K562 (cell line): ENCODE data around the gene TMCC1. TPM values are rescaled to one million over a fixed set of nuclear protein-coding genes. Genes with fewer than 3 reads are reported as not detected.
A peak's percentile ranks its signal among the peaks of the same experiment; 100 is the strongest.

ENCODE experiments used
- BRD4 ChIP-seq: fragments of 200-600 bp; sonication (generic); IDR thresholded peaks from 2 replicates; pipeline ENCODE4 v1.6.1; 2017; ENCODE audit warnings: inconsistent platforms
- ETV1 ChIP-seq: fragments of 450-650 bp; conservative IDR thresholded peaks from 2 replicates; pipeline ENCODE4 v1.6.1; 2016; ENCODE audit warnings: missing genetic modification characterization, control low read depth, low read depth, missing compliant biosample characterization
- FOXK2 ChIP-seq, 2 experiments: fragments of 450-650 bp; IDR thresholded peaks in 1 of 2; conservative IDR thresholded peaks in 1 of 2; 2 replicates each; pipeline ENCODE4 v1.6.1; 2016; ENCODE audit warnings: low read depth in 2 of 2, mild to moderate bottlenecking in 1 of 2
- GTF3C2 ChIP-seq: IDR thresholded peaks from 3 replicates; pipeline ENCODE4 v1.6.1; 2011; ENCODE audit warnings: borderline replicate concordance, mild to moderate bottlenecking, moderate library complexity; ENCODE audit not compliant: insufficient read length; ENCODE audit errors: extremely low read depth
- KAT7 ChIP-seq: sonication (generic); formaldehyde crosslinking; IDR thresholded peaks from 2 replicates; pipeline ENCODE4 v1.8.0; 2022; ENCODE audit warnings: missing genetic modification reagents, mild to moderate bottlenecking, borderline replicate concordance
- MNT ChIP-seq, 2 experiments: fragments of 450-650 bp; conservative IDR thresholded peaks; 2 replicates each; pipeline ENCODE4 v1.6.1; 2017; ENCODE audit warnings: mild to moderate bottlenecking in 2 of 2, moderate library complexity in 2 of 2
- MXI1 ChIP-seq: IDR thresholded peaks from 2 replicates; pipeline ENCODE4 v1.6.1; 2011; ENCODE audit warnings: low read depth, mild to moderate bottlenecking, improper control_type of control experiment, low read length
- RAD51 ChIP-seq: fragments of 450-650 bp; IDR thresholded peaks from 2 replicates; pipeline ENCODE4 v1.7.1; 2016; ENCODE audit warnings: low read depth, mild to moderate bottlenecking, borderline replicate concordance
- SOX6 ChIP-seq: fragments of 450-650 bp; IDR thresholded peaks from 2 replicates; pipeline ENCODE4 v1.6.1; 2014; ENCODE audit warnings: mild to moderate bottlenecking
- STAT5A ChIP-seq: IDR thresholded peaks from 2 replicates; pipeline ENCODE4 v1.6.1; 2012; ENCODE audit warnings: low read length, inconsistent platforms, borderline replicate concordance
- TSHZ1 ChIP-seq: fragments of 250-450 bp; sonication (Bioruptor Pico); IDR thresholded peaks from 2 replicates; pipeline ENCODE4 v1.4.0; 2020; ENCODE audit warnings: mild to moderate bottlenecking, moderate library complexity
- YY1 ChIP-seq, 3 experiments: IDR thresholded peaks; 2 replicates each; pipeline ENCODE4 v1.6.1; 2011; ENCODE audit warnings: low read length in 2 of 3, mild to moderate bottlenecking in 2 of 3, moderate library complexity in 2 of 3, borderline replicate concordance in 1 of 3, control low read depth in 1 of 3, low read depth in 1 of 3; ENCODE audit not compliant: insufficient read depth in 3 of 3, insufficient replicate concordance in 2 of 3, control insufficient read depth in 1 of 3, insufficient read length in 1 of 3; ENCODE audit errors: extremely low read depth in 1 of 3
- polyA plus RNA-seq, 8 experiments: library from polyadenylated mRNA; depleted of rRNA in 4 of 8; stranded (reverse) in 5 of 8; unstranded in 3 of 8; fragments of >200 nt; fragmentation: Nextera tagmentation in 2 of 8; fragmentation: Illumina TruSeq in 1 of 8; extraction: Ambion mirVana in 2 of 8; extraction: Trizol in 1 of 8; gene quantifications; 2 replicates each; pipeline versions ENCODE4 v1.2.1 to v1.2.3, GENCODE V29; 2011 to 2014; ENCODE audit warnings: inconsistent platforms in 1 of 8, missing spikeins in 1 of 8
- total RNA-seq, 7 experiments: library from RNA; depleted of rRNA in 6 of 7; stranded (reverse); fragments of >200 nt in 6 of 7; fragmentation: Illumina TruSeq in 2 of 7; extraction: Trizol in 2 of 7; gene quantifications; 2 replicates each; pipeline versions ENCODE4 v1.2.1 to v1.2.3, GENCODE V29; 2011 to 2021; ENCODE audit warnings: low replicate concordance in 1 of 7

TMCC1 gene
- total and polyA plus RNA-seq, 9 of the 15 experiments (the other 6 are each of a cell fraction or from before 2014, with no cell fraction given): 0.89 to 8.7 (median 4.0) TPM

GRCh38 chr3:129699199-129699598 is 194.3 kb downstream of the TMCC1 start (continued):
- TF ChIP-seq TSHZ1 (CRISPR knock-in tag): no peak
- peak; percentile 98 for TF ChIP-seq STAT5A
- TF ChIP-seq BRD4: no peak
- 0 out of 2 replicates have a peak, but pooled peaks have one; percentile 23 for TF ChIP-seq ETV1 (tag)
- no peak for TF ChIP-seq GTF3C2
- peak in 1 of 3 experiments; percentile 23 for TF ChIP-seq YY1 (IDR thresholded peaks at IDR 0.05; ENCODE audit: borderline replicate concordance in 1 of 3, control insufficient read depth in 1 of 3, extremely low read depth in 1 of 3, insufficient read depth in 3 of 3, insufficient read length in 1 of 3, insufficient replicate concordance in 2 of 3, low read depth in 1 of 3, low read length in 2 of 3)
- peak in 1 of 2 experiments; percentile 54; a peak in 2 of 4 replicates for TF ChIP-seq FOXK2 (conservative IDR thresholded peaks at IDR 0.05 in 1 of 2, IDR thresholded peaks at IDR 0.05 in 1 of 2; ENCODE audit: low read depth in 2 of 2)
- peak; percentile 84 for TF ChIP-seq MXI1
- 0 out of 2 replicates have a peak, but pooled peaks have one; percentile 48 for TF ChIP-seq KAT7 (CRISPR knock-in tag)
- peak; percentile 77; the same call in 1 of the 2 replicates for TF ChIP-seq SOX6
- TF ChIP-seq MNT (conservative IDR thresholded peaks at IDR 0.05): 0 out of 4 replicates have a peak, but pooled peaks of 1 of the 2 experiments have one; percentile 27
- TF ChIP-seq RAD51: no peak
